Sigmoid colon (tissue), 4 donors: ENCODE data around the gene JAG2.

Experiments
- CTCF ChIP-seq, 4 experiments: fragments of 450-650 bp in 3 of 4; fragments of 200-600 bp in 1 of 4; IDR thresholded peaks; one replicate each; pipeline ENCODE4 v1.5.1; 2016 to 2019; ENCODE audit warnings: antibody characterized with exemption in 4 of 4, mild to moderate bottlenecking in 3 of 4, moderate library complexity in 2 of 4
- POLR2A ChIP-seq, 2 donors: fragments of 450-650 bp; IDR thresholded peaks; one replicate each; pipeline ENCODE4 v1.6.1; 2016; ENCODE audit warnings: antibody characterized with exemption in 2 of 2, mild to moderate bottlenecking in 2 of 2, moderate library complexity in 2 of 2
- POLR2AphosphoS5 ChIP-seq, 4 donors: sonication (generic); formaldehyde crosslinking; IDR thresholded peaks; one replicate each; pipeline ENCODE4 v1.6.1; 2017; ENCODE audit warnings: antibody characterized with exemption in 4 of 4

GRCh38 chr14:105210266-105211025 lies 41.9 kb upstream of the JAG2 start:
- TF ChIP-seq CTCF (IDR thresholded peaks at IDR 0.05) (no peak), POLR2A (IDR thresholded peaks at IDR 0.05) (no peak), POLR2AphosphoS5 (IDR thresholded peaks at IDR 0.05) (no peak)
